Skeletal muscle cell (primary cell): ENCODE results near the gene VPS8.

Source experiments
- DNase-seq: peaks from one replicate; pipeline ENCODE4 v3.0.0-alpha.2; 2010; ENCODE audit warnings: low read depth
- H3K4me3 ChIP-seq: 2 replicates; pipeline ENCODE4 v1.5.1; 2011; ENCODE audit warnings: low read depth, mild to moderate bottlenecking, control low read depth, low read length, moderate library complexity

Gene VPS8

DNA sequence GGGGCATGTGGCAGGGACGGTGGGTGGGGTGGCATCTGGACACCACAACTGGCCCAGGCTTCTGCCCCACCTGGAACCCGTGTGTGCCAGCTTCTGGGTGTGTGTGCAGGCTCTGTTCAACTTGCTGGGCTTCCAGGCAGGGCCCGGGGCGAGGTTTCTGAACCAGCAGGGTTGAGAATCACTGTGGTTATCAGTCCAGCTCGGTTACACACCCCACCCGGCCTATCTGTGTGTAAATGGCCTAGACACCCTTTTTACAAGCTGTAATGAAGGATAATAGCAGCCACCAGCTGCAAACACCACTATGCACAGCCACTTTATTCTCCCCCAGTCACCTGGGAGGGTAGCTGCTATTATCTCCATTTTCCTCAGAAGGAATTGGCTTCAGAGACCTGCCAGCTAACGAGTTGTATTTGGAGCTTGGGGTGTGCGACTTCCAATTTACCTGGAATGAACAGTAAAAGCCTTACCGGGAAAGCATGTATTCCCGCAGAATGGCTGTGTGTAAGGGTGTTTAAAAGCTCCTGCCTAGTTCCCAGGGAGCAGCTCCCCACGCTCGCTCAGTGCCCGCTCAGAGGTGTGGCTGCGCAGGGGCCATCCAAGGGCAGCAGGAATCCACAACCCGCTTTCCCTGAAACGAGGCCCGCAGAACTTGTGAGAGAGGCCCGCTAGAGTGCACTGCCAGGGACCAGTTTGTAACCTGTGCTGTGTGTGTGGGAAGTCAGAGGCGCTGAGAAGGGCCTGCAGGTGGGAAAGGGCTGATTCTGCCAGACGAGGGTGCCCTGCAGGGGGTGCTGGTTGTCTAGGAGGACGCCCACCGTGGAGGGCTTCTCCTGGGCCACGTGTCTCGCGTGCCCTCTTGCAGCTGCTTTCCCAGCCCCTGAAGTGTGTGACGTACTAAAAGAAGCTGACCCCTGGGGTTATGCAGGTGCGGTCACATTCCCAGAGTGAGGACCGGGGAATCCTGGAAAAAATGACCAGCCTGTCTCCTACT, 257.4 kb downstream of the VPS8 start:
- DNase-seq = no peak
- H3K4me3 ChIP-seq = no peak overlapping the region

DNA sequence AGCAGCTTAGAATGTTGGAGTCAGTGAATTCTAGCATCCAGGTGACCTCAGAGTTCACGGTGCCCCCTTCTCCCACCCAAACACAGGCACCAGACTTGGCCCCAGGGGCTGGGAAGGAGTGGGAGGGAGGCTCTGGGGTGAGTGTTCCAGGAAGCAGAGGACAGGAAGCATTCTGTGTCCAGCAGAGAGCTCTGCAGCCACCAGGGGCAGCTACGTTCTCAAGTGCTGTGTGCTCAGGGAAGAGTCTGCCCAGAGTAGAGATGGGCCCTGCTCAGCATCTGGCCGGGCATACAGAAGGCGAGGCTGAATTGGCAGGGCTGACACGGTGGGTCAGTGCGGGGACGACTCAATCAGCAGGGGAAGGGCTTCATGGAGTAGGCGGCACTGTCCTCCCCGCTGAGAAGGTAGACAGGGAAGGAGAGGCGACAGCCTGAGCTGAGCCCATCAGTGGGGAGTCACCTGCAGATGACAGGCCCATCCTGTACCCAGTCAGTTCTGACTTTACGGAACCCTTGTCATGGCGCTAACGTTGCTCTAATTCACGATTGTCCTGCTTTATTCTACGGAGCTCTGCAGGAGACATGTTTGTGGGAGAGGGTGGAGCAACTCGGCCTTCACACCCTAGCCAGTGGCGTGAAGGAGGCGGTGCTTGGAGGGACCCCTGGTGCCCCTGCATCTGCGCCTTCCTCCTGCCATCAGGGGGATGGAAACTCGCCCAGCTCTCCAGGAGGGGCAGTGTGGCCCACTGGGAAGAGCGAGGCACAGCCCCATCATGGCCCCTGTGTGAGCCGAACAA, 258.7 kb downstream of the VPS8 start:
- DNase-seq = no peak
- no peak overlapping the region for H3K4me3 ChIP-seq

DNA sequence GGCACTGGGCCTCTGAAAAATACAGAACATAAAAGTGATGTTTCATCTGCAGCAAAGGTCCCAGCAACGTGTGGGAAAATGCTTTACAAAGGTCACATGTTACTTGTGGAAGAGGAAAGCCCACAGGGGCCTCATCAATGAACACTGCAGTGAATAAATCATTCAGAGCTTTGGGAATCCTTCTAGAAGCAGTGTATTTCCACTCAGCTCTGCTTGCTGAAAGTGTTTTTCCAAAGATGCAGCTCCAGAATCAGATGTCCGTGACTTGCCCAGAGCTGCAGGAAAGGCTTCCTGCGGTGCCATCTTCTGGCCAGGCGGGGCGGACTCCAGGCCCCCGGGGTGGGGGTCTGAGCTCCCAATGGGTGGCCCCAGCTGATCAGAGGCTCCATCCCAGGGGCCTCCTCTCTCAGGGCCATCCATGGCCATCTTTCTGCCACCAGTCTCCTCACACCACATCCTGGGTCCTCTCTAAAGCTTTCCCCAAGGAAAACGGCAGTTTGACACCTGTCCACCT, 259.4 kb downstream of the VPS8 start:
- H3K4me3 ChIP-seq = no peak overlapping the region
- DNase-seq = no peak

DNA sequence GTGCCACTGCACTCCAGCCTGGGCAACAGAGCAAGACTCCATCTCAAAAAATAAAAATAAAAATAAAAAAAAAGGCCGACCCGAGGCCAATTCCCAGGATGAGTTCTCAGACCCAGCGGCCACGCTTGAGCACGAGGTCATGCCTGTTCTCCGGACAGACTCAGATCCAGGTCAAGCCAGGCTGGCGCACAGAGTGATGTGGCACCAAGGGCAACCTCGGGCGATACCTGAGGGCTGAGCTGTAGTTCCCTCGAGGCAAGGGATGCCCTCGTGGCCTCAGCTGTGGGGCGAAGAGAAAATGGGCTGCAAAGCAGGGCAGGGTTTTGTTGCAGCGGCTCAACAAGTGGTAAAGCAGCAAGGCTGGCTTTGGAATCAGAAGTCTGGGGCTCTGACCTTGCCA, 263.6 kb downstream of the VPS8 start:
- no peak for DNase-seq
- no peak overlapping the region for H3K4me3 ChIP-seq

DNA sequence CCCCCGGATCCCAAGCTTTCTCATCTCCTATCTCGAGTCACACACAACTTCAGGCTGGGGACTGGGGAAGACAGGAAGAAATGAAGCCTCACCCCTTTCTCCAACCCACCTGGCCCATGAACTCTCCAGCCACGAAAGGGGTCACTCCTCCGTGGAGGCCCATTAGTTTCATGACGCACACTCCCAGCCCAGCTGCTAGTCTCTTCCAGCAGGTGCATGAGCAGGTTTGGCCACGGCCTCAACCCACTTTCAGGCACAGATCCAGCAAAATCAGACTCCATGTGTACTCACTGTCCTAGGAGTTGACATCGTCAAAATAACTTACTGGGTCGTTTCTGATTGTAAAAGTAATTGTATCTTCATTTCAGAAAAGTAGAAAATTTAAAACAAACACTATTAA, 264.3 kb downstream of the VPS8 start:
- H3K4me3 ChIP-seq = no peak overlapping the region
- DNase-seq = no peak

DNA sequence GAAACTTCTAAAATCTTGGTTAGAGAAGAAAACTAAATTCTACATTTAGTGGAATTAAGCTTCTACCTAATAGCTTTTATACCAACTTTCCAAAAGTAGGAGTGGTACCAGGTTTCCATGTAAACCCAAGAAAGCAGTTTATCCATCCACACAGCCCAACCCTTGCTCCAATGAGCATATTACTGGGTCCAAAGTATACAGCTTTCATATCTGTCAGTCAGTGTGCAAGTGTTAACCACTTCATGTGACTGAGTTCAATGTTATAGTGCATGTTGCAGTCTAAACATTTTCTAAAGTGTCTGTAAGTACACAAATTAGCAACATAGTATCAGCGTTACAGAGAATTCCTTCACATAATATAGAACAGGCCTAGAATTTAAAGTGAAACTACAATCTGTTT, 267.7 kb downstream of the VPS8 start:
- DNase-seq = no peak

DNA sequence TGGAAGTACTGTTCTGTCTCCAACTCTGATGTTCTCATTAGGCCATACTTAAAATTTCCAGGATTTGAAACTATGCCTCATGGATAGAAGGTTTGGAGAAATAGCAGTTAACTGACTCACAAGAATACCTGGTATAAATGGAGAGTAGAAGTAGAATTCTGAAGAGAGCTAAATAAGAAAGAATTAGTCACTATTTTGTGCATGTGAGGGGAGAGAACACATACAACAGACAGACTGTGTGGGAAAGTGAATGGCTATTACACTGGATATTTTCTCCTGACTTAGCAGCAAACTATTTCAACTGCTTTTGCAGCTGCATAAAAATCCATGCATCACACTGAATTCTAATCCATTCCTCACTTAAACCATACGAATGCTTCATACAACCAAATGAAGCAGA, 269.6 kb downstream of the VPS8 start:
- no peak for DNase-seq
- H3K4me3 ChIP-seq = no peak overlapping the region

More for the DNA sequence above, 267.7 kb downstream of the VPS8 start:
- no peak overlapping the region for H3K4me3 ChIP-seq

DNA sequence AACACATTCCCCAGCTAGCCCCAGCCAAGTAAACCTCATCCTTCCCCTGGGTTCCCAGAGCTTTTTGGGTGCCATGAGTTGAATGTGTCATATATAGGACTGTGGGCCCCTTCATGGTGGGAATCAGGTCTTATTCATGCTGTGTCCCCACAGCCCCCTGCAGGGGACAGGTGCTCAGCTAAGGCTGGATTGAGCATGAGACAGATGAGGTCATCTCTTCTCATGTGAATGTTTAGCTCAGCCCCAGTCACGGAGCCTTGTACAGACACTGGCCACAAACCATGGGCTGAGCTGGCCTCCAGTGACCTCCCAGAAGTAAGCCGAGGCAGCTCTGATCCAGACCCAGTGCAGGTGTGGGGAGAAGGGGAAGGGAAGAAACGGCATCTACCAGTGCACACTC, 270.2 kb downstream of the VPS8 start:
- no peak overlapping the region for H3K4me3 ChIP-seq
- DNase-seq = no peak

DNA sequence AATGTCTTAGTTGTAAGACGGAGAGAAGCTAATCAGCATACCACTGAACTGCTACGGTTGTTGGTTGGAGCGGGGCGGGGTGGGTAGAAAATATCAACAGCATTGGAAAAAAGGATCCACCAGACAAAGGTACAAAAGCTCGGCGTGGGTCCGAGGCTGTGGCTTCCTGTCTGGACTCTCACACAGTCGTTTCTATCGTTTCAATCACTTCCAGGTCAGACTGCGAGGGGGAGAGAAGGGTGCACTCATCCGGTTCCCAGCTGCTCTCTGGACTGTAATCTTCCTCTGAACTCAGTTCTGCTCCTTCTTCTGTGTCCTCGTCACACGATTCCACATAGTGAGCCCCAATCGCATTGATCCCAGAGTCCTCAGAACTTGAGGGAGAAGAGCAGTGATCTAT, 270.9 kb downstream of the VPS8 start:
- no peak overlapping the region for H3K4me3 ChIP-seq
- no peak for DNase-seq

DNA sequence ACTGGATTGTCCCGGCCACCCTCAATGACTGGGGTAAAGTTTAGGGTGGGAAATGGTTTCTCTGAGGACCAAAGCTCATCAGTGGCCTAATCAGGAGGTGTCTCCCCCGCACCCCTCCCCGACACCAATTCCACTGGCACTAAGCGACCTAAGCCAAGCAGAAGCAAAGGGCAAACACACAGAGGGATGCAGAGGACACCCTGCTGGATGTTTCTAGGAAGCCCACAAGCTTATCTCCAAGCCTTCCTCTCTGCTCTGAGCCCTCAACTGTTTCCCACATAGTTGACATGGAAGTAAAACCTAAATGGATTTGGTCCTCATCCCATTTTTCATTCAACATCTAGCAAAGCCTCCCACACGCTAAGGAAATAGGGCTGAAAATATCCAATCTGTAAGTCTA, 272.4 kb downstream of the VPS8 start:
- no peak for DNase-seq
- H3K4me3 ChIP-seq = no peak overlapping the region

DNA sequence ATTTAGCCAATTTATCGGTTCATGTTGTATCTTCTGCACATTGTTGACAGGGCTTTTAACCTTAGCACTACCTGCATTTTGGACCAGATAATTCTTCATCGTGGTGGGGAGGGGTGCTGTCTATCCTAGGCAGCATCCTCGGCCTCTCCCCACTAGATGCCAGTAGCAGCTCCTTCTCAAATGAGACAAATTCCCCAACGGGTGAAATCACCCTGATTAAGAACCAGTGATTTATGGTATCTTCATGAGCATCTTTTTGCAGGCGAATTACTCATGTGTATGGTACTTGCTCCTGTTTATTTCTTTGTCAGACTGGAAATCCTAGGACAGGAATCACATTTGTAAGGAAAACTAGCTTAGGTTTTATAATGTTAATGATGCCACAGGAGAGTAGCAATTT, 272.9 kb downstream of the VPS8 start:
- H3K4me3 ChIP-seq = no peak overlapping the region
- DNase-seq = peak; percentile 25

DNA sequence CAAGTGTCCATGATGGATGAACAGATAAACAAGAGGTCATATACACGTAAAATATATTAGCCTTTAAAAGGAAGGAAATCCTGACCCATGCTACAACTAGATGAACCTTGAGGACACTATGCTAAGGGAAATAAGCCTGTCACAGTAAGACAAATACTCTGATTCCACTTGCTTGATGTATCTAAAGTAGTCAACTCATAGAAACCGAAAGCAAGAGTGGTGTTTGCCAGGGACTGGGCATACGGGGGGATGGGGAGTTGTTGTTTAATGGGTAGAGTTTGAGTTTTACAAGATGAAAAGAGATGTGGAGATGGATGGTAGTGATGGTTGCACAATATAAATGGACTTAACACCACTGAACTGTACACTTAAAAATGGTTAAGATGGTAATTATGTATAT, 275.5 kb downstream of the VPS8 start:
- no peak for DNase-seq
- no peak overlapping the region for H3K4me3 ChIP-seq

DNA sequence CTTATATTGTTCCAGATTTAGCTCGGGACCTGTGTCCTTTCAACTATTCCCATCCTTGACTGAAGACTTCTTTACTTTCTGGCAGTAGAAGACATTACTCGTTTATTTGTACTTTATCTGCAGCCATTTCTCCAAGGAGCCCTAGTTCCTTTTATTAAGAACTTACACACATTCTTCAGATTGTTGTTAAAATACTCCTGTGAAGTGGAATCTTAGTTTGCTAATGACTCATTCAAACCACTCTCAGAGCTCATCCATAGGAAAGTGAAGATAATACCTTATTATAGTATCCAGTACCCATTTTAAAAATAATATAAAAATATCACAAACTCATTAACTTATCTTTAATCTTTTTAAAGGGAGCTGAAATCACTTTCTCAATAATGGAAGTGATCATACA, 277.4 kb downstream of the VPS8 start:
- DNase-seq = no peak
- H3K4me3 ChIP-seq = no peak overlapping the region

DNA sequence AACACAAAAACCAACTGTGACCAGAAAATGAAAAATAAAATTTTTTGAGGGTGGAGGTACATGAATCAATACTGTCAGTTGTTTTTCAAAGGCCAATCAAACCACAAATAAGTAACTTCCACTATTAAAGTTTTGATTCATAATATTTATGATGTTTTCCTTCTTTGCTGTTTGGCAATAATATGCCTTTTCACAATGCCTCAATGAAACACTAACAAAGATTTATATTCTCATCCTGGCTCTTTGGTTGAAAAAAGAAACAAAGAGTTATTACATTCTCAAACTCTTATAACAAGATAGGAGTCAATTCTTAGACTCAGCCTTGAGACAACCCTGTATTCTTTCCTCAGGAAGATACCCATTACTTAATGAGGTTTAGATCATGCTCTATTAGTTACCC, 277.8 kb downstream of the VPS8 start:
- H3K4me3 ChIP-seq = no peak overlapping the region
- no peak for DNase-seq

DNA sequence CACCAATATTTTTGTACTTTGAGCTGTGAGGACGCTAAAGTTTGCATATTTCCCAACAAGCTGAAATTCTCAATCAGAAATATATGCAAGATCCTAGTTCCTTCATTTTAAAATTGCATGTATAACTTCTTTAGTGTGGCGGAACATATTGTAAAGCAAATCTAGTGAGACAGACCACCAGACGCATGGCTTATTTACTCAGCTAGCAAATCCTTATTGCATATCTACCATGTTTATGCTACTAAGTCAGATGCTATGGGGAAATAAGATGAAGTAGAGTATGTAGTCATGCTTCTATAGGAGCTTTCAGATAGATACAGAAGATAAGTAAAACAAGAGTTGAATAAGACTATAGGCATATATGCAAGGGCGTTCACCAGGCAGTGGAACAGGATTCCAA, 278.8 kb downstream of the VPS8 start:
- H3K4me3 ChIP-seq = no peak overlapping the region
- no peak for DNase-seq

DNA sequence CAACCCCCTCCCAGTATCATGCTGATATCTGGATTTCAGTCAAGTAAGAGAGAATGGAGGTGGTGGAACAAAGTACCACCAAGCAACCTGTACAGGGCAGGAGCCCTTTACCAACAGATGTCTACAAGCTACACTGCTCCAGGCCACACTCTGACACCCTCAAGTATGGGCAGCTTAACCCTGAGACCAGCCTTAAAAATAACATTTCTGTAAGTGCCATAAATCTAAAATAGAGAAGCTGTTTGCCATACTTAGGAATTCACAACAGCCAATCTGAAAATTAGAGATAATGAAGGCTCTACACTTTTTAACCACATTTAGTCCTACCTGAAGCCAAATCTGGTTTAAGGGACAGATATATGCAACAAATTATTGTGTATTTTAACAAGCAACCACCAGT, 281.1 kb downstream of the VPS8 start:
- H3K4me3 ChIP-seq = no peak overlapping the region
- no peak for DNase-seq

DNA sequence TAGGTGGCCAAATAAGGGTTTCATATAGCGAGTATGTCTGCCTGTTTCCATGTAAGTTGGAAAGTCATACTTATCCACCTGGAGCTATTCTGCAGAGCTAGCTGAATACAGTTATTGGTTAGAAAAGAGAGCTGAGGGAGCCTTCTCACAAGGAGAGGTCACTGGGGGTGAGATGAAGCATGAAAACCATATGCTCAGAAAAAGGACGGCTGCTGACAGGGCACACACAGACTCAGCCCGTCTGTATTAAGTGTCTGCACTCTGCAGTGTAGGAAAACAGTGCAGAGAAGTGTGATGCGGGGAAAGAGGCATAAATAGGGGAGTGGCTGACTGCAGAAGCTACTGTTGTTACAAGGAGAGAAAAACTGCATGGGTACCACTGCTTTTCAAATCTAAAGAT, 282.7 kb downstream of the VPS8 start:
- no peak for DNase-seq
- no peak overlapping the region for H3K4me3 ChIP-seq
